Measurements from ENCODE around the gene NIT1.

- TF ChIP-seq CTCF (IDR thresholded peaks at IDR 0.05; ENCODE audit: low read depth, low read length) (peak; percentile 25; the same call in 1 of the 2 replicates), EZH2phosphoT487 (IDR thresholded peaks at IDR 0.05; ENCODE audit: low read depth) (no peak)
Measured at GRCh38 chr1:161159087-161159912, 41.4 kb downstream of the NIT1 start, which contains the start of gene USP21.
